ENCODE measurements around the gene GNAQ.
"Not testable (repeated sequence)": the region's sequence is repeated elsewhere in the genome, so short reads cannot be mapped to it uniquely, and the experiment has no call there.

Gene GNAQ

GRCh38 chr9:77885104-77885672, 146.4 kb downstream of the GNAQ start:
- TF ChIP-seq ZFX (IDR thresholded peaks at IDR 0.05) = no peak
- no peak for TF ChIP-seq CTCF (conservative IDR thresholded peaks at IDR 0.05)
- H3K27ac ChIP-seq = no peak overlapping the region

GRCh38 chr9:77883846-77884771, 147.5 kb downstream of the GNAQ start:
- TF ChIP-seq ZFX (IDR thresholded peaks at IDR 0.05) (no peak), CTCF (conservative IDR thresholded peaks at IDR 0.05) (no peak)
- no peak overlapping the region for H3K27ac ChIP-seq

- no peak overlapping the region for H3K27ac ChIP-seq
- TF ChIP-seq ZFX (IDR thresholded peaks at IDR 0.05) (no peak), CTCF (conservative IDR thresholded peaks at IDR 0.05) (no peak)
Observed at GRCh38 chr9:77883133-77883532, 148.5 kb downstream of the GNAQ start.

GRCh38 chr9:77882294-77882693, 149.3 kb downstream of the GNAQ start:
- TF ChIP-seq ZFX (IDR thresholded peaks at IDR 0.05) (no peak), CTCF (conservative IDR thresholded peaks at IDR 0.05) (no peak)

GRCh38 chr9:77881634-77882033, 150.0 kb downstream of the GNAQ start:
- not testable (repeated sequence) for H3K27ac ChIP-seq

More at GRCh38 chr9:77882294-77882693, 149.3 kb downstream of the GNAQ start:
- H3K27ac ChIP-seq = no peak overlapping the region

- no peak for TF ChIP-seq ZFX (IDR thresholded peaks at IDR 0.05)
- no peak for TF ChIP-seq CTCF (conservative IDR thresholded peaks at IDR 0.05)
- H3K27ac ChIP-seq = no peak overlapping the region
Observed at GRCh38 chr9:77881111-77881510, 150.5 kb downstream of the GNAQ start.

GRCh38 chr9:77879437-77879943, 152.1 kb downstream of the GNAQ start:
- TF ChIP-seq CTCF (conservative IDR thresholded peaks at IDR 0.05) = no peak
- no peak for TF ChIP-seq ZFX (IDR thresholded peaks at IDR 0.05)
- H3K27ac ChIP-seq = no peak overlapping the region

GRCh38 chr9:77878793-77879192, 152.8 kb downstream of the GNAQ start:
- H3K27ac ChIP-seq = not testable (repeated sequence)
